ENCODE results near the gene KRTAP5-4. TPM values are rescaled to one million over a fixed set of nuclear protein-coding genes. Genes with fewer than 3 reads are reported as not detected.

Gene KRTAP5-4
- total and polyA plus RNA-seq, 4 donors, result not detected

GRCh38 chr11:1669546-1670218, 47.7 kb upstream of the KRTAP5-4 start:
- no peaks in the 10 kb centered on the region for H3K36me3 ChIP-seq (ENCODE audit: control insufficient read depth in 4 of 4, insufficient read depth in 4 of 4, low read length in 4 of 4)
- peaks cover 0 to 29% (median 6%) of the 10 kb centered on the region in 5 donors for H3K4me1 ChIP-seq (ENCODE audit: control insufficient read depth in 5 of 5, insufficient read depth in 5 of 5, low read length in 5 of 5)
- TF ChIP-seq CTCF (IDR thresholded peaks at IDR 0.05; ENCODE audit: control extremely low read depth, extremely low read depth), result no peak
- H3K27ac ChIP-seq (ENCODE audit: low read depth in 1 of 2, low read length in 1 of 2), result no peak overlapping the region
- ATAC-seq (ENCODE audit: insufficient read depth, low FRiP score) (no peak), DNase-seq (peak; percentile 60 to 79 (median 73))
- H3K9ac ChIP-seq (ENCODE audit: insufficient read depth in 1 of 2, low read length in 2 of 2), result no peak overlapping the region
- WGBS, 2 donors, result 44 to 68% methylated on average over 21 of the region's 21 CpGs
- H3K9me3 ChIP-seq (ENCODE audit: control insufficient read depth in 4 of 4, insufficient read depth in 3 of 4, low read length in 3 of 4), result peaks cover 0 to 5% (median 0%) of the 10 kb centered on the region in 4 donors
- no peak overlapping the region for H3K4me3 ChIP-seq
- H3K27me3 ChIP-seq (ENCODE audit: control insufficient read depth in 3 of 3, insufficient read depth in 3 of 3, low read length in 2 of 3), result peaks cover 0 to 6% (median 0%) of the 10 kb centered on the region in 3 donors

GRCh38 chr11:1668911-1669473, 47.1 kb upstream of the KRTAP5-4 start:
- ATAC-seq (ENCODE audit: insufficient read depth, low FRiP score), result no peak

GRCh38 chr11:1667906-1668305, 46.0 kb upstream of the KRTAP5-4 start:
- Histone ChIP-seq H3K27ac (ENCODE audit: low read depth in 1 of 2, low read length in 1 of 2) (no peak overlapping the region), H3K9me3 (ENCODE audit: control insufficient read depth in 4 of 4, insufficient read depth in 3 of 4, low read length in 3 of 4) (peaks cover 0 to 5% (median 0%) of the 10 kb centered on the region in 4 donors), H3K9ac (ENCODE audit: insufficient read depth in 1 of 2, low read length in 2 of 2) (no peak overlapping the region), H3K4me3 (no peak overlapping the region), H3K27me3 (ENCODE audit: control insufficient read depth in 3 of 3, insufficient read depth in 3 of 3, low read length in 2 of 3) (peaks cover 0 to 4% (median 0%) of the 10 kb centered on the region in 3 donors), H3K36me3 (ENCODE audit: control insufficient read depth in 4 of 4, insufficient read depth in 4 of 4, low read length in 4 of 4) (no peaks in the 10 kb centered on the region), H3K4me1 (ENCODE audit: control insufficient read depth in 5 of 5, insufficient read depth in 5 of 5, low read length in 5 of 5) (peaks cover 0 to 14% (median 3%) of the 10 kb centered on the region in 5 donors)
- WGBS, 2 donors, result 38 to 45% methylated on average over 16 of the region's 16 CpGs
- no peak for ATAC-seq (ENCODE audit: insufficient read depth, low FRiP score)
- DNase-seq, result peak; percentile 76 to 89 (median 82)
- no peak for TF ChIP-seq CTCF (IDR thresholded peaks at IDR 0.05; ENCODE audit: control extremely low read depth, extremely low read depth)

More at GRCh38 chr11:1668911-1669473, 47.1 kb upstream of the KRTAP5-4 start:
- Histone ChIP-seq H3K27me3 (ENCODE audit: control insufficient read depth in 3 of 3, insufficient read depth in 3 of 3, low read length in 2 of 3) (peaks cover 0 to 6% (median 0%) of the 10 kb centered on the region in 3 donors), H3K36me3 (ENCODE audit: control insufficient read depth in 4 of 4, insufficient read depth in 4 of 4, low read length in 4 of 4) (no peaks in the 10 kb centered on the region), H3K4me1 (ENCODE audit: control insufficient read depth in 5 of 5, insufficient read depth in 5 of 5, low read length in 5 of 5) (peaks cover 0 to 23% (median 3%) of the 10 kb centered on the region in 5 donors), H3K9ac (ENCODE audit: insufficient read depth in 1 of 2, low read length in 2 of 2) (no peak overlapping the region), H3K27ac (ENCODE audit: low read depth in 1 of 2, low read length in 1 of 2) (no peak overlapping the region), H3K9me3 (ENCODE audit: control insufficient read depth in 4 of 4, insufficient read depth in 3 of 4, low read length in 3 of 4) (peaks cover 0 to 5% (median 0%) of the 10 kb centered on the region in 4 donors), H3K4me3 (no peak overlapping the region)
- TF ChIP-seq CTCF (IDR thresholded peaks at IDR 0.05; ENCODE audit: control extremely low read depth, extremely low read depth), result no peak
- no peak for DNase-seq
- 51 to 62% methylated on average over 13 of the region's 13 CpGs for WGBS, 2 donors

Measured in lung (tissue), 12 donors.